Fibroblast of pulmonary artery (primary cell): Measurements from ENCODE around the gene DNAJC22.

Source experiments
- DNase-seq: peaks from one replicate; pipeline ENCODE4 v3.0.0-alpha.2; 2010; ENCODE audit warnings: low read depth
- H3K4me3 ChIP-seq: replicated peaks from 2 replicates; pipeline ENCODE4 v1.5.1; 2011; ENCODE audit warnings: low read depth, mild to moderate bottlenecking, control low read depth, low read length, moderate library complexity
- TF ChIP-seq, protein P1 (sequence below): IDR thresholded peaks from 2 replicates; pipeline ENCODE4 v1.5.1; 2011; ENCODE audit warnings: mild to moderate bottlenecking, control low read depth, low read length, inconsistent platforms; ENCODE audit errors: missing control alignments

DNAJC22 gene

DNA sequence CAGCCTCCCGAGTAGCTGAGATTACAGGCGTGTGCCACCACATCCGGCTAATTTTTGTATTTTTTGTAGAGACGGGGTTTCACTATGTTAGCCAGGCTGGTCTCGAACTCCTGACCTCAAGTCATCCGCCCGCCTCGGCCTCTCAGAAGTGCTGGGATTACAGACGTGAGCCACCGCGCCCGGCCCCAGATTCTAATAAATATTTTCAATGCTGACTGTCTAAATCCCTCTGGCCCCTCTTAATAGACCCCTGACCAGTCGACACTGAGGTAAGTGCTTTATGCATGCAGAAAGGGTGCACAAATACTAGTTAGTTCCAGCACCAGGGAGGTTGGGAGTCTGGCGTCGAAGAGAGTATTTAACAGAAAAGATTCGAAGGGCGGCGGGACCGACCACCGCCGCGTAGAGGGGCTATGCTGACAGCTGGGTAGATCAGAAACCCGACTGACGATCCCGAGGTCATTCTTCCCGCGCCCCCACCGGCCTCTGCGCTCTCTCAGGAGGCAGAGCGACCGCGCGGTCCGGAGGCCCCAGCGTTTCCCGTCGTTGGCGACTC is 19.5 kb downstream of the DNAJC22 start:
- TF ChIP-seq, protein P1, sequence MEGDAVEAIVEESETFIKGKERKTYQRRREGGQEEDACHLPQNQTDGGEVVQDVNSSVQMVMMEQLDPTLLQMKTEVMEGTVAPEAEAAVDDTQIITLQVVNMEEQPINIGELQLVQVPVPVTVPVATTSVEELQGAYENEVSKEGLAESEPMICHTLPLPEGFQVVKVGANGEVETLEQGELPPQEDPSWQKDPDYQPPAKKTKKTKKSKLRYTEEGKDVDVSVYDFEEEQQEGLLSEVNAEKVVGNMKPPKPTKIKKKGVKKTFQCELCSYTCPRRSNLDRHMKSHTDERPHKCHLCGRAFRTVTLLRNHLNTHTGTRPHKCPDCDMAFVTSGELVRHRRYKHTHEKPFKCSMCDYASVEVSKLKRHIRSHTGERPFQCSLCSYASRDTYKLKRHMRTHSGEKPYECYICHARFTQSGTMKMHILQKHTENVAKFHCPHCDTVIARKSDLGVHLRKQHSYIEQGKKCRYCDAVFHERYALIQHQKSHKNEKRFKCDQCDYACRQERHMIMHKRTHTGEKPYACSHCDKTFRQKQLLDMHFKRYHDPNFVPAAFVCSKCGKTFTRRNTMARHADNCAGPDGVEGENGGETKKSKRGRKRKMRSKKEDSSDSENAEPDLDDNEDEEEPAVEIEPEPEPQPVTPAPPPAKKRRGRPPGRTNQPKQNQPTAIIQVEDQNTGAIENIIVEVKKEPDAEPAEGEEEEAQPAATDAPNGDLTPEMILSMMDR: no peak
- DNase-seq: no peak
- H3K4me3 ChIP-seq: peak overlapping the region; percentile 61

DNA sequence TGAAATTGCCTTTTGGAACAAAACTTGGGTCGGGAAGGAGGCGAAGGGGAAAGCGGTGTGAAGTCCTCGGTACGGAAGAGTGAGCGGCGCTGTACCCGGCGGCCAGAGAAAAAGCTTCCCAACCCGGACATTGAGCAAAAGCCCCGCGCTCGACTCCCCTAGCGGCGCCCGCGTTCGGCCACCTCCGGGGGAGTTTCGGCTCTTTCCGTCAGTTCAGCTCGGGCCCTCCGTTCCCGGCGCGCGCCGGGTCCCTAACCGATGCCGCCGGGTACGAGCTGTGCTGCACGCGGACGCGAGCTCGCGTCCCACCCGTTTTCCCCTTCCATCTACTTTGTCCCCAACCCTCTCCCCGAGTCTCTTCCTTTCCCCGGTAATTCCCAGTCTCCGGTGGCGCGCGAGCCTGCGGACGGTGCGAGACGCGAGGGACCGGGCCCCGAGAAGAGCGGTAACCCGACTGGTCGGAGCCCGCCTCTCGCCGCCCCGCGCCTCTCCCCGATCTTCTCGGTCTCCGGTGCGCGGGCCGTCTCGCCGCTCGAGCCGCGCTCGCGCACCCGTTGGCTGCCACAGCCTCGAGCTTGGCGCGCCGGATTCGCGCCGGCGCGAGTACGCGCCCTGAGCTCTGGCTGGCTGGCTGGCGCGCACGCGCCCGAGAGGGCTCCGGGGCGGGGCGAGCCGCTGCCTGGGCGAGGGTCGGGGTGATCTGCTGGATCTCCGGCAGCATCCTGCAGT is 20.1 kb downstream of the DNAJC22 start:
- H3K4me3 ChIP-seq: peak overlapping the region; percentile 61
- TF ChIP-seq, protein P1: peak; percentile 1
- DNase-seq: peak; percentile 96

DNA sequence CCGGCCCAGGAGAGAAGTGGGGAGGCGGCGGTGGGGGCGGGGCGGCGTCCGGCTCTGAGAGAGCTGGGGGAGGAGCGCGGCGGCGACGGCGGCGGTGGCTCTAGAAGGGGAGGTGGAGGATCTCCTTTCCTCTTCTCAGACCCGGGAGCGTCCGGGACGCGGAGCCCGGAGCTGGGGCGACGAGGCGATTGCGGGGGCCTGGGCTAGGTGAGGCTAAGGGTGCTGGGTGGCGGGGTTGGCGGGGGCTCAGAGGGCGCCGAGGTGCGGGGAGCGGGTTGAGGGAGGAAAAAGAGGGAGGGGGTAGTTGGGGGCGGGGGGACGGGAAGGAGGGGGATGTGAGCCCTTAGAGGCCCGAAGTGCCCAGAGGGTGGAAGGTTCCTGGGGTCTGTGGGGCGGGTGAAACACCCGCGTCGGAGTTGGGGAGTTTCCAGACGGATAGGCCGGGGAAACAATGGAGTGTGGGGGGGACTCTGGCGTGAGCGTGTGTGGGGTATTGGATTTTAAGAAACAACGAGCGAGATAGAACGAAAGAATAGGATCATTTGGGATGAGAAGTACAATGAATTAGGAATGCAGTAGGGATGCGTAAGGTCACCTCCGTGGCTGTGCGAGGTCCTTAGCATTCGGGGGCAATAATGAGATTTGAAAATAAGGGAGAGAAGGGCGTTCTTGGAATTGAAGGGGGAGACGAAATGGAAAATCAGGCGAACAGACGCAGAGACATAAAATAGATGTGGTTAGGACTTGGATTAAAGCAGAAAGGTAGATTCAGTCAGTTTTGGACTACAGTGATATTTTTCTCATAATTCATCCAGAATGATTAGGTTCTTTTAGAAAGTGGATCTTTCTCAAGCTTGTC is 20.9 kb downstream of the DNAJC22 start, which contains the start of gene SPATS2:
Gene SPATS2 (plus strand): TSS at position 82 of the 859 bp plus-strand sequence. CDS start 93,551 bp downstream, outside the sequence.
- H3K4me3 ChIP-seq: peak within 1 kb of the TSS; percentile 61
- DNase-seq: peak; percentile 49
- TF ChIP-seq, protein P1: no peak

DNA sequence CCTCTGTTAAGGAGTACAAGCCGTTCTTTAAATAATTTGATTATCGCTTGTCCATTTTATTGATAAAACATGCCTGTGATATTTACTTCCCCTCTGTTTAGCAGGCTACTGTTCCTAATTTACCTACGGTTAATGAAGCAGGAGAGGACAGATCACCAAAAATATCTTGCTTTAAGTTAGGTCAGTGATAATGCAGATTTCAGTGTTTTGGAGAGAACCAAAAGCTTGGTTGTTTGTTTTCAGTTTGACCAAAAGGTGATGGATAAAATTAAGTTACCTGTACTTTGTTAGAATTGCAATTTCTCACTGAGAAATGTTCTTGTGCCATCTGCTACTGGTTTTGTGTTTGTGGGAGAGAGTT is 21.5 kb downstream of the DNAJC22 start:
- peak overlapping the region; percentile 61 for H3K4me3 ChIP-seq

DNA sequence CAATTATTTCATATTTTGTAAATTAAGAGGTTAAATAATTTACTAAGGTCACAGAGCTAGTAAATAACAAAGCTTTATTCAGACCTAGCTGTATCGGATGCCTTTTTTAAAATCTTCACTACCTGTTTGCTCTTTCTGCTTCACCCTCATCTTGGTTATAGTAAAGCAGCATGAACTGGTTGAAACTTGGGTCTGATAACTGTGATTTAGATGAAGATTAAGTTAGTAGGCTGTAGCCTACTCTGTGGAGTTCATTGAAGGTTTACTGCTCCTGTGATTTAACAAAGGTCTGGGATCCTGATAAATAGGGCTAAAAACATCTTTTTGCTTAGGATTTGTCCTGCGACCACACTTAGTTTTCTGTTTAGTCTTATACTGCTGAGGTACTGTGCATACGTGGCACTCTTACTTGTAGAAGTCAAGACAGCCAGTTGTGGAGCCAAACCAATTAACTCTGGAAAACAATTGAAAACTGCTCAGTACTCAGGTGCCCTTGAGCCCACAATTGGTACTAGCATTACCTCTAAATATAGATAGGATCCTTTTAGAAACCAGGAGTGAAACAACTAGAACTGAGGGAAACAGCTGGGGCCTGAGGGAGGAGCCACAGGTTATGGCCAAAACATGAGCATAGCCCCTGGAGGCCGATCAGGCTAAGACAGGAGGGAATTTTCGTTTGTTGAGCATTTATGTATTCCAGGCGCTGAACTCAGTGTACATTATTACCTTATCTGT is 22.9 kb downstream of the DNAJC22 start:
- TF ChIP-seq, protein P1: peak; percentile 64
- DNase-seq: peak; percentile 69
- H3K4me3 ChIP-seq: peak overlapping the region; percentile 61

More for the DNA sequence above, 21.5 kb downstream of the DNAJC22 start:
- TF ChIP-seq, protein P1: no peak
- DNase-seq: no peak

DNA sequence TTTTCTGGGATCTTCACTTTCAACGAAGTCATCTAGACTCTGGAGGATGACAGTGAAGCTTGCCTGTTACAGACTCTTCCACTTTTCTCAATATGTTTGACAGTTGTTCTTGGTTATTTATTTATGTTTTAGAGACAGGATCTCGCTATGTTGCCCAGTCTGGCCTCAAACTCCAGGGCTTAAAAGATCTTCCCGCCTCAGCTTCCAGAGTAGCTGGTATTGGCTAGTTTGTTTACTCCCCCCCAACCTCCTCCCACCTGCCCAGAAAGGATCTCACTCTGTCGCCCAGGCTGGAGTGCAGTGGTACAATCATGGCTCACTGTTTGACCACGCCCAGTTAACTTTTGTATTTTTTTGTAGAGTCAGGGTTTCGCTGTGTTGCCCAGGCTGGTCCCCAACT is 23.9 kb downstream of the DNAJC22 start:
- no peak for DNase-seq
- TF ChIP-seq, protein P1: no peak
- H3K4me3 ChIP-seq: no peak overlapping the region
